ENCODE results near the gene FAM162A. TPM values are rescaled to one million over a fixed set of nuclear protein-coding genes. Genes with fewer than 3 reads are reported as not detected.
"Not testable (repeated sequence)": the region's sequence is repeated elsewhere in the genome, so short reads cannot be mapped to it uniquely, and the experiment has no call there.

Gene FAM162A
- polyA plus RNA-seq, 6 donors from 2014 or later: 54.9 to 99.9 (median 71.2) TPM

GRCh38 chr3:122415104-122415744 lies 31.2 kb downstream of the FAM162A start:
- Mint-ChIP-seq H3K9me3 (peaks cover 0 to 2% (median 0%) of the 10 kb centered on the region in 7 donors), H3K36me3 (peaks cover 5 to 7% of the 10 kb centered on the region in 2 donors), H3K27me3 (no peaks in the 10 kb centered on the region), H3K27ac (peak overlapping the region; percentile 100), H3K4me1 (peaks cover 45 to 57% (median 46%) of the 10 kb centered on the region in 3 donors), H3K4me3 (peak overlapping the region; percentile 84 to 99 (median 97))
- DNase-seq (peak; percentile 46), ATAC-seq (ENCODE audit: low read depth in 2 of 2) (peak; percentile 40 to 48)

DNA sequence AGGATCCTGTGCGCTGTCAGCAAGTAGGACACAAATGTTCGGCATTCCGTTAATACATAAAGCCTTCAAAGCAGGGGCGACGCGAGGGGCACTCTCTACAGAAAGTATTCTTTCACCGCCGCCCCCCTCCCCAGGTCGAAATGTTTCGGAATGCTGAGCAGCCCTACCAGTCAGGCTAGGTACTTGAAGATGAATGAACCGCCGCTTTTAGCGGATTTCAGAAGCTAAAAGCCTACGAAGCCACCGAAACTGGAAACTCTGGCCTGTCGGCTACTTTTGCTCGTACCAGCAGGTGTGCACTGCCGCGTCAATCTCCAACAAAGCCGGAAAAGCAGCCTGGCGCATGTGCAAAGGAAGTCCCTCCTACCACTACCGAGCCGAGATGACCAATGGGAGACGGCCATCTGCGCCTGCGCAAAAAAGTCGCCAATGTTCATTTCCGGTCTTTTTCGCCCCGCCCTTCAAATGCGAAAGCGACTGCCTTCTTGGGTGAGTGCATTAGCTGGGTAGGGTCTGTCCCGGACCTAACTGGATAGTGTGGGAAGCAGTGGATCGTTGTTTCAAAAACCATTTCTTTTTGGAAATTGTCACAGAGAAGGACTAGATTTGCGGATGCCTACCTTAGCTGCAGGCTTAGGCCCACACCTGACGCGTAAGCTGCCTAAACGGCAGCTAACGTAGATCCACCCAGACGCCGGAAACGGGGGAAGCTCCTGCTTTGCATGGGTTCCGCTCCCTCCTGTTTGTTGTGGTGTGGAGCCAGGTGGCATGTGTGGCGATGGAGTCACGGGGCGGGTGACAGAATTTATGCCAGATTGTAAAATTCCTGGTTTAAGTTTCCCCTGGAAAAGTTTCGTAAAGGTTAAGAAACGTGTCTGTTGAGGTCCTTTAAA lies 32.0 kb downstream of the FAM162A start, which contains the start of gene WDR5B:
Gene WDR5B, minus strand, starts transcription at position 301 of the 893 bp plus-strand sequence. CDS start 534 bp downstream, outside the sequence.
- H3K27ac Mint-ChIP-seq: peak within 1 kb of the TSS; percentile 100
- peaks cover 42 to 55% (median 47%) of the 10 kb centered on the region in 3 donors for H3K4me1 Mint-ChIP-seq
- peaks cover 5 to 7% of the 10 kb centered on the region in 2 donors for H3K36me3 Mint-ChIP-seq
- DNase-seq: peak; percentile 98
- H3K4me3 Mint-ChIP-seq: peak within 1 kb of the TSS; percentile 84 to 99 (median 97)
- no peaks in the 10 kb centered on the region for H3K27me3 Mint-ChIP-seq
- ATAC-seq (ENCODE audit: low read depth in 2 of 2): peak; percentile 86 to 87
- peaks cover 0 to 2% (median 0%) of the 10 kb centered on the region in 7 donors for H3K9me3 Mint-ChIP-seq

GRCh38 chr3:122416966-122417365 lies 33.0 kb downstream of the FAM162A start:
- no peak for DNase-seq
- Mint-ChIP-seq H3K27ac (peak overlapping the region; percentile 100), H3K4me1 (peaks cover 39 to 54% (median 47%) of the 10 kb centered on the region in 3 donors)

DNA sequence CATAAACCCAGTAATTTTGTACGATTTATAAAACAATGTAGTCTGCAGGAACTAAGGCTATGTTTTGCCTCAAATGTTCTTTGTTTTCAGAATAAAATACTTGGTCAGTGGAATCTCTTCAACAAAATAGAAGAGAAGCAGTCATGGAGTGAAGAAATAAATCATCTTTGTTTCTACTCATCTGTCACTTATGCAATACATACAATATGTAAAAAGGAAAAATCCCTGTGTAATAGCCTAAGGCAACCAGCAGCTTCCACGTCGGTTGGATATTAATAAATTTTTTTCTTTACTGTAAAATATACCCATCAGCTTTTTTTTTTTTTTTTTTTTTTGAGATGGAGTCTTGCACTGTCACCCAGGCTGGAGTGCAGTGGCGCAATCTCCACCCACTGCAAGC lies 37.1 kb downstream of the FAM162A start:
- no peak for ATAC-seq (ENCODE audit: low read depth in 2 of 2)
- Mint-ChIP-seq H3K9me3 (peaks cover 0 to 2% (median 0%) of the 10 kb centered on the region in 7 donors), H3K4me3 (no peak overlapping the region), H3K36me3 (peaks cover 0 to 10% of the 10 kb centered on the region in 2 donors), H3K4me1 (peaks cover 12 to 20% (median 16%) of the 10 kb centered on the region in 3 donors), H3K27me3 (no peaks in the 10 kb centered on the region), H3K27ac (peak overlapping the region in 2 of 6 donors; percentile 20 to 38)
- DNase-seq: no peak

More at GRCh38 chr3:122416966-122417365, 33.0 kb downstream of the FAM162A start:
- peaks cover 5 to 7% of the 10 kb centered on the region in 2 donors for H3K36me3 Mint-ChIP-seq
- peaks cover 0 to 2% (median 0%) of the 10 kb centered on the region in 7 donors for H3K9me3 Mint-ChIP-seq
- ATAC-seq (ENCODE audit: low read depth in 2 of 2): no peak
- no peaks in the 10 kb centered on the region for H3K27me3 Mint-ChIP-seq
- peak overlapping the region; percentile 84 to 99 (median 97) for H3K4me3 Mint-ChIP-seq

DNA sequence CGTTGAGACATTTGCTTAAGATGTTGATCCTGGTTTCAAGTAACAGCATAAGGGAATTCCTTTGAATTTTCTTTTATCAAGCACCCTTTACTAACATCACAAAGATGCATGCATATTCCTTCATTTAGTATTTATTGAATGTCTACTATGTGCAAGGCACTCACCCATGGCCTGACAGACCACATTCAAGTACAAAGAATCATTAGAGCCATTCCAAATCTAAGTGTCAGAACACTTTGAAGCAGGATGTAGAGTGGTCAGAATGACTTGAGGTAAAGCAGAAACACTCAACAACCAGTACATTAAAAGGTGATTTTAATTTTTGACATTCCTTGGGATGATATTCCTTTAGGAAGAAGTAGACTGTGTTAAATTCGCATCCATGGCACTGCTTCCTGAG lies 37.9 kb downstream of the FAM162A start:
- ATAC-seq (ENCODE audit: low read depth in 2 of 2): no peak
- Mint-ChIP-seq H3K4me3 (no peak overlapping the region), H3K9me3 (peaks cover 0 to 2% (median 0%) of the 10 kb centered on the region in 7 donors), H3K36me3 (peaks cover 0 to 17% of the 10 kb centered on the region in 2 donors), H3K4me1 (peaks cover 5 to 14% (median 8%) of the 10 kb centered on the region in 3 donors), H3K27ac (peak overlapping the region in 3 of 6 donors; percentile 20 to 39 (median 21)), H3K27me3 (no peaks in the 10 kb centered on the region)
- no peak for DNase-seq

DNA sequence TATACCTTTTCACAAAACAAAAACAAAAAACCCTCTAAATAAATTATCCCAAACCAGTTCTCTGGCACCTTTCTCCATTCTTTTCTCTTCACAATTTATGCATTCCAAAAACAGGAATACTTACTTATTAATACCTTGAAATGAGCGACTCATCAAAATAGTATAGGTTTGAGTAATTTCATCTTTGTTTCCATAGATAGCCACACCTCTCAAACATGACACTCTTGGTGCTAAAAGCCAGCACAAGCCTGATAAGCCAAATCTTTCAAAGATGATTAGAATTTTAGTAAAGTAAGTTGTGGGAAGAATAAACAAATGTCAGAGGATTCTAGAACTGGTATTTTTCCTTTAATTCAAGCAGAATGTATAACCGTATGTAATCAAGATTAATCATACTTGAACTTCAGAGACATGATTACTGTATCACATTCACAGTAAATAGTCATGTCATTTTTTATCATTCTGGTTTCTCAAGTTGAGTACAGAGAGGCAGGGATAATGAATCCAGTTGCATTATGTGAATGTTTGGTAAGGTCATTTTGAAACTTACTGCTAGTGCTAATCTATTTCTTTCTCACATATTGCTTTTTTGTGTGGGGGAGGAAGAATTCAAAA lies 44.0 kb downstream of the FAM162A start:
- no peaks in the 10 kb centered on the region for H3K4me1 Mint-ChIP-seq
- H3K27me3 Mint-ChIP-seq: no peaks in the 10 kb centered on the region
- H3K36me3 Mint-ChIP-seq: peaks cover 36 to 37% of the 10 kb centered on the region in 2 donors
- ATAC-seq (ENCODE audit: low read depth in 2 of 2) (no peak), DNase-seq (no peak)
- H3K27ac Mint-ChIP-seq: peak overlapping the region in 4 of 6 donors; percentile 1 to 70 (median 16)
- H3K9me3 Mint-ChIP-seq: peaks cover 0 to 14% (median 2%) of the 10 kb centered on the region in 7 donors
- H3K4me3 Mint-ChIP-seq: no peak overlapping the region

GRCh38 chr3:122430371-122430770 lies 46.4 kb downstream of the FAM162A start:
- Mint-ChIP-seq H3K36me3 (peaks cover 47 to 50% of the 10 kb centered on the region in 2 donors), H3K27me3 (no peaks in the 10 kb centered on the region), H3K4me1 (no peaks in the 10 kb centered on the region), H3K4me3 (no peak overlapping the region), H3K9me3 (peaks cover 0 to 14% (median 2%) of the 10 kb centered on the region in 7 donors), H3K27ac (peak overlapping the region in 1 of 6 donors; percentile 24)
- no peak for DNase-seq
- ATAC-seq (ENCODE audit: low read depth in 2 of 2): no peak

DNA sequence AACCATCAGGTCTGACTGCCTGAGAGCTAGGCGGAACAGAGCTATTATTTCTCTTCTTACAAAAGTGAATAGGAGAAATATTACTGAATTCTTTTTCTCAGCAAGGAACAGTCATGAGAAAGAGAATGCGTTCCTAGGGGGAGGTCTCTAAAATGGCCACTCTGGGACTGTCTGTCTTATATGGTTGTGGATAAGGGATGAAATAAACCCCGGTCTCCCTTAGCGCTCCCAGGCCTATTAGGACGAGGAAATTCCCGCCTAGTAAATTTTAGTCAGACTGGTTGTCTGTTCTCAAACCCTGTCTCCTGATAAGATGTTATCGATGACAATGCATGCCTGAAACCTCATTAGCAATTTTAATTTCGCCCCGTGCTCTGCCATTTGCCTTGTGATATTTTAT lies 52.0 kb downstream of the FAM162A start:
- Mint-ChIP-seq H3K36me3 (peaks cover 52 to 57% of the 10 kb centered on the region in 2 donors), H3K27ac (peak overlapping the region in 2 of 6 donors; percentile 24 to 65), H3K4me1 (peaks cover 0 to 7% (median 1%) of the 10 kb centered on the region in 3 donors), H3K9me3 (peaks cover 4 to 13% (median 12%) of the 10 kb centered on the region in 7 donors), H3K4me3 (no peak overlapping the region), H3K27me3 (no peaks in the 10 kb centered on the region)
- DNase-seq (no peak), ATAC-seq (ENCODE audit: low read depth in 2 of 2) (no peak)

DNA sequence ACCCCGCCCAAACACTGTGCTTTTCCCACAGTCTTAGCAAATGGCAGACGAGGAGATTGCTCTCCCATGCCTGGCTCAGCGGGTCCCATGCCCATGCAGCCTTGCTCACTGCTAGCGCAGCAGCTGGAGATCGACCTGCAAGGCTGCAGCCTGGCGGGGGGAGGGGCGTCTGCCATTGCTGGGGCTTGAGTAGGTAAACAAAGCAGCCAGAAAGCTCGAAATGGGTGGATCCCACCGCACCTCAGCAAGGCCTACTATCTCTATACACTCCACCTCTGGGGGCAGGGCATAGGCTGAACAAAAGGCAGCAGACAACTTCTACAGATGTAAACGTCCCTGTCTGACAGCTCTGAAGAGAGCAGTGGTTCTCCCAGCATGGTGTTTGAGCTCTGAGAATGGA lies 59.1 kb downstream of the FAM162A start:
- H3K36me3 Mint-ChIP-seq: peaks cover 60 to 61% of the 10 kb centered on the region in 2 donors
- peaks cover 9 to 21% (median 13%) of the 10 kb centered on the region in 3 donors for H3K4me1 Mint-ChIP-seq
- H3K27ac Mint-ChIP-seq: no peak overlapping the region
- H3K9me3 Mint-ChIP-seq: peaks cover 0 to 12% (median 5%) of the 10 kb centered on the region in 7 donors
- DNase-seq (no peak), ATAC-seq (ENCODE audit: low read depth in 2 of 2) (no peak)
- H3K27me3 Mint-ChIP-seq: no peaks in the 10 kb centered on the region
- no peak overlapping the region for H3K4me3 Mint-ChIP-seq

DNA sequence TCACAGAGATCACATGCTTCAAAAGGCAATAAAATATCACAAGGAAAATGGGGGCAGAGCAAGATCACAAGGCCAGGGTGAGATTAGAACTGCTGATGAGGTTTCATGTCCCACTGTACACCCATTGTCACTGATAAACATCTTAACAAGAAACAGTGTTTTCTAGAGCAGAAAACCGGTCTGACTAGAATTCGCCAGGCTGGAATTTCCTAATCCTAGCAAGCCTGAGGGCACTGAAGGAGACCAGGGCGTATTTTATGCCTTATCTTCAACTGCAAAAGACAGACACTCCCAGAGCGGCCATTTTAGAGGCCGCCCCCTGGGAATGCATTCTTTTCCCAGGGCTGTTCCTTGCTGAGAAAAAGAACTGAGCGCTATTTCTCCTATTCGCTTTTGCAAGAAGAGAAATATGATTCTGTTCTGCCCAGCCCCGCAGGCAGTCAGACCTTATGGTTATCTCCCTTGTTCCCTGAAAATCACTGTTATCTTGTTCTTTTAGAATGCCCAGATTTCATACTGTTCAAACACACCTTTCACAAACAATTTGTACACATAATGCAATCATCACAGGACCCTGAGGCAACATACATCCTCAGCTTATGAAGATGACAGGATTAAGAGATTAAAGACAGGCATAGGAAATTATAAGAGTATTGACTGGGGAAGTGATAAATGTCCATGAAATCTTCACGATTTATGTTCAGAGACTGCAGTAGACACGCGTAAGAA lies 59.9 kb downstream of the FAM162A start:
- DNase-seq; H3K4me3 Mint-ChIP-seq; ATAC-seq (ENCODE audit: low read depth in 2 of 2); H3K27ac Mint-ChIP-seq; H3K27me3 Mint-ChIP-seq: not testable (repeated sequence)
- Mint-ChIP-seq H3K36me3 (peaks cover 66 to 69% of the 10 kb centered on the region in 2 donors), H3K4me1 (peaks cover 11 to 21% (median 13%) of the 10 kb centered on the region in 3 donors), H3K9me3 (peaks cover 0 to 13% (median 5%) of the 10 kb centered on the region in 7 donors)

DNA sequence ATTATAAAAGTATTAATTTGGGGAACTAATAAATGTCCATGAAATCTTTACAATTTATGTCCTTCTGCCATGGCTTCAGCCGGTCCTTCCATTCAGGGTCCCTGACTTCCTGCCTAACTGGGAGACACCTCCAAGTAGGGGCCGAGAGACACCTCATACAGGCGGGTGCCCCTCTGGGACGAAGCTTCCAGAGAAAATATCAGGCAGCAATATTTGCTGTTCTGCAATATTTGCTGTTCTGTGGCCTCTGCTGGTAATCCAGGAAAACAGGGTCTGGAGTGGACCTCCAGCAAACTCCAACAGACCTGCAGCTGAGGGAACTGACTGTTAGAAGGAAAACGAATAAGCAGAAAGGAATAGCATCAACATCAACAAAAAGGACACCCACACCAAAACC lies 60.5 kb downstream of the FAM162A start:
- not testable (repeated sequence) for H3K27me3 Mint-ChIP-seq; ATAC-seq (ENCODE audit: low read depth in 2 of 2); DNase-seq
- peaks cover 69 to 73% of the 10 kb centered on the region in 2 donors for H3K36me3 Mint-ChIP-seq
- peaks cover 11 to 21% (median 13%) of the 10 kb centered on the region in 3 donors for H3K4me1 Mint-ChIP-seq
- peak overlapping the region in 1 of 8 donors; percentile 44 for H3K4me3 Mint-ChIP-seq
- peak overlapping the region in 1 of 6 donors; percentile 12 for H3K27ac Mint-ChIP-seq
- H3K9me3 Mint-ChIP-seq: peaks cover 0 to 13% (median 5%) of the 10 kb centered on the region in 7 donors

GRCh38 chr3:122448218-122448617 lies 64.2 kb downstream of the FAM162A start:
- Mint-ChIP-seq H3K9me3 (peaks cover 0 to 13% (median 5%) of the 10 kb centered on the region in 7 donors), H3K36me3 (peaks cover 49 to 50% of the 10 kb centered on the region in 2 donors)

More at GRCh38 chr3:122448218-122448617, 64.2 kb downstream of the FAM162A start:
- not testable (repeated sequence) for H3K4me3 Mint-ChIP-seq; H3K27me3 Mint-ChIP-seq; DNase-seq; ATAC-seq (ENCODE audit: low read depth in 2 of 2)
- peak overlapping the region in 1 of 6 donors; percentile 53 for H3K27ac Mint-ChIP-seq
- H3K4me1 Mint-ChIP-seq: peaks cover 10 to 11% (median 11%) of the 10 kb centered on the region in 3 donors

Measured in naive B cell (primary cell).